22Rv1 (cell line): ENCODE results near the gene DPEP1.
A peak's percentile ranks its signal among the peaks of the same experiment; 100 is the strongest.

ENCODE experiments used
- H3K27ac ChIP-seq: fragments of 450-650 bp; 2 replicates; pipeline ENCODE4 v1.5.1; 2017
- CTCF ChIP-seq: fragments of 450-650 bp; IDR thresholded peaks from 2 replicates; pipeline ENCODE4 v1.5.1; 2017; ENCODE audit warnings: mild to moderate bottlenecking
- ZFX ChIP-seq: fragments of 450-650 bp; IDR thresholded peaks from 2 replicates; pipeline ENCODE4 v1.6.1; 2017; ENCODE audit warnings: antibody characterized with exemption, borderline replicate concordance

DPEP1 gene

GRCh38 chr16:89643769-89644300 is 30.4 kb downstream of the DPEP1 start:
- no peak for TF ChIP-seq CTCF
- no peak for TF ChIP-seq ZFX
- peak overlapping the region; percentile 12; the same call in 1 of the 2 replicates for H3K27ac ChIP-seq

GRCh38 chr16:89645122-89645521 is 31.7 kb downstream of the DPEP1 start:
- no peak overlapping the region for H3K27ac ChIP-seq
- TF ChIP-seq ZFX (no peak), CTCF (no peak)

GRCh38 chr16:89646270-89646669 is 32.8 kb downstream of the DPEP1 start:
- TF ChIP-seq CTCF (no peak), ZFX (no peak)
- H3K27ac ChIP-seq: no peak overlapping the region

- no peak overlapping the region for H3K27ac ChIP-seq
- no peak for TF ChIP-seq ZFX
Observed at GRCh38 chr16:89646906-89647305, 33.5 kb downstream of the DPEP1 start.

GRCh38 chr16:89651584-89651983 is 38.1 kb downstream of the DPEP1 start:
- H3K27ac ChIP-seq: no peak overlapping the region
- TF ChIP-seq ZFX (no peak), CTCF (no peak)

GRCh38 chr16:89653656-89654295 is 40.3 kb downstream of the DPEP1 start:
- TF ChIP-seq CTCF: no peak
- TF ChIP-seq ZFX: no peak
- H3K27ac ChIP-seq: no peak overlapping the region

GRCh38 chr16:89655062-89655643 is 41.7 kb downstream of the DPEP1 start:
- peak overlapping the region; percentile 92; the same call in 1 of the 2 replicates for H3K27ac ChIP-seq
- TF ChIP-seq ZFX: no peak
- no peak for TF ChIP-seq CTCF
